Measurements from ENCODE around the gene SLIT1.

SLIT1 gene

DNA sequence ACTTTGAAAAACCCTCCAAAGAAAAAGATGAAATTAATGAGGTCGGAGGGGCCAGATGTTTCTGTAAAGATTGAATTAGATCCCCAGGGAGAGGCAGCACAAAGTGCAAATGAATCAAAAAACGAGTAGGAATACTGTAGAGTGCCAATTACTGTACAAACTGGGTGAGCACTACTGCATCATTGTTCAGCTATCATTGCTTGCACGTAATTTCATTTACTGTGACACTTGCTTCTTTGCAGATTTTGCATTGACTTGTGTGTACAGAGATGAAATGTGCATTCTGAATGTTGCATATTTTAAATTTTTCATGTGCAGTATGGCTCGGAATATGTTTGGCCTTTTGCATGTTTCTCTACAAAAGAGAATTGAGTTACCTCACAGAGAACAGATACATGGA lies 230.0 kb downstream of the SLIT1 start:
- DNase-seq = no peak

DNA sequence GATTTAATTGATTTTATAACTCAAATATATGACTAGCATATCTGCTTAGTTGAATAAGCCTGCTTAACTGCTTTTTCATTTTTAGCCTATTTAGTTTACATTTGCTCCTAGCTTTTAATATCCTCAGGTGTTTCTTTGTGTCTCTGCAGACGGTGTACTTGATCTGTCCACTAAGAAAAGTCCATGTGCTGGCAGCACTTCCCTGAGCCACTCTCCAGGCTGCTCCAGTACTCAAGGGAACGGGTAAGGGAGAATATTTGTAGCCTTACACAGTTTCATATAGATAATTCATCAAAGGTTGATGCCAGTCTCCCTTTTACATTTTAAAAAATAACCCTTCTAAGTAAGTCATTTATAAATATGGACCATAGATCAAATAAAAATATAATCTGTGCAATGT lies 233.8 kb downstream of the SLIT1 start:
- no peak for DNase-seq

DNA sequence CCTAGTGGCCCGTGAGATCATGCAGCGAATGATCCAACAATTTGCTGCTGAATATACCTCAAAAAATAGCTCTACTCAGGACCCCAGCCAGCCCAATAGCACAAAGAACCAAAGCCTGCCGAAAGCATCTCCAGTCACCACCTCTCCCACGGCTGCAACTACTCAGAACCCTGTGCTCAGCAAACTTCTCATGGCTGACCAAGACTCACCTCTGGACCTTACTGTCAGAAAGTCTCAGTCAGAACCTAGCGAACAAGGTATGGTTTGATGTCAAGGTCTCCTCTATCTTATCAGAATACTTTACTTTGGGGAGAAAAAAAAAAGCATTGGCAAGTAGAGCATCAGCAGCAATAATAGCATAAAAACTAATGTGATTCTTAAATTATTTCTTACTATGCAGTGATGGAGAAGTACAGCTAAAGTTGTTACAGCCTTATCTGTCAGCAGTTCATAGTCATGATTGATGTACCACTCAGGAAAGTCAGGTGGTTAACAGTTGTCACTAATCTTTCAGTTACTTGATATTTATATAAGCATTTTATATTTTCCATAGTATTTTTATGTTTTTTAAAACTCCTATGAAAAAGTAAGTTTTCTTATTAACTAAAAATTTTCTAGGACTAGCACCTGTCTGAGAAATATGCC lies 236.6 kb downstream of the SLIT1 start:
- DNase-seq = no peak
